Upper lobe of left lung (tissue), 6 donors: ENCODE data around the gene CNTNAP5. TPM values are rescaled to one million over a fixed set of nuclear protein-coding genes. Genes with fewer than 3 reads are reported as not detected.
A peak's percentile ranks its signal among the peaks of the same experiment; 100 is the strongest.

Source experiments
- ATAC-seq, 2 donors: fragments of 200-7000 bp; cut with Tn5 transposase; one replicate each; pipeline ENCODE4 v1.9.1; 2022; ENCODE audit warnings: mild to moderate bottlenecking in 2 of 2, moderate library complexity in 2 of 2; ENCODE audit not compliant: low FRiP score in 2 of 2
- DNase-seq, 2 donors: peaks; one replicate each; pipeline ENCODE4 v3.0.0-alpha.2; 2019 to 2020
- H3K27ac ChIP-seq, 4 donors: fragments of 200-600 bp; sonication (generic); one replicate each; pipeline ENCODE4 v1.5.1; 2016 to 2019
- H3K27me3 ChIP-seq, 4 donors: fragments of 200-600 bp; sonication (generic); one replicate each; pipeline ENCODE4 v1.5.1; 2017 to 2019
- H3K36me3 ChIP-seq, 4 donors: fragments of 200-600 bp; sonication (generic); one replicate each; pipeline ENCODE4 v1.5.1; 2016 to 2019
- H3K4me1 ChIP-seq, 4 donors: fragments of 200-600 bp; sonication (generic); one replicate each; pipeline ENCODE4 v1.5.1; 2018 to 2019
- H3K4me3 ChIP-seq, 4 donors: fragments of 200-600 bp; sonication (generic); one replicate each; pipeline ENCODE4 v1.5.1; 2017 to 2019; ENCODE audit warnings: mild to moderate bottlenecking in 2 of 4, moderate library complexity in 1 of 4
- H3K9me3 ChIP-seq, 4 donors: fragments of 200-600 bp; sonication (generic); one replicate each; pipeline ENCODE4 v1.5.1; 2018 to 2019
- EP300 ChIP-seq, 4 donors: sonication (generic); formaldehyde crosslinking; IDR thresholded peaks; one replicate each; pipeline ENCODE4 v1.5.1; 2017; ENCODE audit warnings: antibody characterized with exemption in 4 of 4, control low read depth in 2 of 4
- POLR2A ChIP-seq, 4 donors: fragments of 450-650 bp; IDR thresholded peaks; one replicate each; pipeline ENCODE4 v1.5.1; 2016 to 2017; ENCODE audit warnings: antibody characterized with exemption in 4 of 4, mild to moderate bottlenecking in 2 of 4
- POLR2AphosphoS5 ChIP-seq, 2 donors: sonication (generic); formaldehyde crosslinking; IDR thresholded peaks; one replicate each; pipeline ENCODE4 v1.5.1; 2017; ENCODE audit warnings: antibody characterized with exemption in 2 of 2
- WGBS, 2 donors: methylation state at CpG; one replicate each; pipeline ENCODE4 v1.1.5; 2017 to 2018; 5-methylcytosine and 5-hydroxymethylcytosine counted together
- total RNA-seq, 6 donors: library from RNA; depleted of rRNA in 4 of 6; stranded (reverse); fragments of >200 nt in 4 of 6; gene quantifications; one replicate each; pipeline versions ENCODE4 v1.1.0 to v1.2.1, GENCODE V29; 2016 to 2021
- TF ChIP-seq, protein P1 (sequence below), 6 experiments: fragments of 450-650 bp in 4 of 6; fragments of 200-600 bp in 2 of 6; sonication (generic) in 2 of 6; IDR thresholded peaks; one replicate each; pipeline ENCODE4 v1.5.1; 2016 to 2019; ENCODE audit warnings: antibody characterized with exemption in 6 of 6
- donor health status: DM: no; HTN: no; CAD: no; lungs with moderate emphysema.
- donor health status: DM: no; HTN: yes; CAD: no; lungs with severe emphysema.

CNTNAP5 gene
- total RNA-seq, 6 donors from 2014 or later, result not detected

- no peak for ATAC-seq
- no peak overlapping the region for H3K27ac ChIP-seq
- H3K36me3 ChIP-seq, result no peaks in the 10 kb centered on the region
- H3K27me3 ChIP-seq, result no peaks in the 10 kb centered on the region
- WGBS, 2 donors, result 74 to 84% methylated on average over 11 of the region's 11 CpGs
- no peak overlapping the region for H3K4me3 ChIP-seq
- no peaks in the 10 kb centered on the region for H3K9me3 ChIP-seq
- H3K4me1 ChIP-seq, result no peaks in the 10 kb centered on the region
- no peak for DNase-seq
- TF ChIP-seq POLR2AphosphoS5 (IDR thresholded peaks at IDR 0.05) (no peak), POLR2A (IDR thresholded peaks at IDR 0.05) (no peak), EP300 (IDR thresholded peaks at IDR 0.05) (no peak)
- TF ChIP-seq, protein P1, sequence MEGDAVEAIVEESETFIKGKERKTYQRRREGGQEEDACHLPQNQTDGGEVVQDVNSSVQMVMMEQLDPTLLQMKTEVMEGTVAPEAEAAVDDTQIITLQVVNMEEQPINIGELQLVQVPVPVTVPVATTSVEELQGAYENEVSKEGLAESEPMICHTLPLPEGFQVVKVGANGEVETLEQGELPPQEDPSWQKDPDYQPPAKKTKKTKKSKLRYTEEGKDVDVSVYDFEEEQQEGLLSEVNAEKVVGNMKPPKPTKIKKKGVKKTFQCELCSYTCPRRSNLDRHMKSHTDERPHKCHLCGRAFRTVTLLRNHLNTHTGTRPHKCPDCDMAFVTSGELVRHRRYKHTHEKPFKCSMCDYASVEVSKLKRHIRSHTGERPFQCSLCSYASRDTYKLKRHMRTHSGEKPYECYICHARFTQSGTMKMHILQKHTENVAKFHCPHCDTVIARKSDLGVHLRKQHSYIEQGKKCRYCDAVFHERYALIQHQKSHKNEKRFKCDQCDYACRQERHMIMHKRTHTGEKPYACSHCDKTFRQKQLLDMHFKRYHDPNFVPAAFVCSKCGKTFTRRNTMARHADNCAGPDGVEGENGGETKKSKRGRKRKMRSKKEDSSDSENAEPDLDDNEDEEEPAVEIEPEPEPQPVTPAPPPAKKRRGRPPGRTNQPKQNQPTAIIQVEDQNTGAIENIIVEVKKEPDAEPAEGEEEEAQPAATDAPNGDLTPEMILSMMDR (IDR thresholded peaks at IDR 0.05), result no peak
Measured at GRCh38 chr2:124001696-124002430, 23.2 kb upstream of the CNTNAP5 start.

GRCh38 chr2:124018890-124019289 is 6.2 kb upstream of the CNTNAP5 start:
- TF ChIP-seq POLR2A (IDR thresholded peaks at IDR 0.05) (no peak), POLR2AphosphoS5 (IDR thresholded peaks at IDR 0.05) (no peak), EP300 (IDR thresholded peaks at IDR 0.05) (no peak)
- TF ChIP-seq, protein P1 (IDR thresholded peaks at IDR 0.05), result no peak
- H3K27ac ChIP-seq, result no peak overlapping the region
- no peak for DNase-seq

GRCh38 chr2:124024561-124025170 is 421 bp upstream of the CNTNAP5 start:
- no peaks in the 10 kb centered on the region for H3K9me3 ChIP-seq
- TF ChIP-seq, protein P1 (IDR thresholded peaks at IDR 0.05), result no peak
- TF ChIP-seq POLR2AphosphoS5 (IDR thresholded peaks at IDR 0.05) (no peak), EP300 (IDR thresholded peaks at IDR 0.05) (no peak), POLR2A (IDR thresholded peaks at IDR 0.05) (no peak)
- DNase-seq, result peak in 1 of 2 donors; percentile 29
- peaks cover 0 to 16% (median 4%) of the 10 kb centered on the region in 4 donors for H3K27me3 ChIP-seq
- no peak for ATAC-seq
- H3K36me3 ChIP-seq, result no peaks in the 10 kb centered on the region
- H3K4me3 ChIP-seq, result no peak overlapping the region
- 4 to 5% methylated on average over 33 to 35 of the region's 36 CpGs for WGBS, 2 donors
- H3K27ac ChIP-seq, result no peak overlapping the region
- H3K4me1 ChIP-seq, result peaks cover 0 to 10% (median 8%) of the 10 kb centered on the region in 4 donors

More at GRCh38 chr2:124018890-124019289, 6.2 kb upstream of the CNTNAP5 start:
- Histone ChIP-seq H3K36me3 (no peaks in the 10 kb centered on the region), H3K4me1 (no peaks in the 10 kb centered on the region), H3K4me3 (no peak overlapping the region), H3K27me3 (no peaks in the 10 kb centered on the region), H3K9me3 (no peaks in the 10 kb centered on the region)
- ATAC-seq, result no peak

DNA sequence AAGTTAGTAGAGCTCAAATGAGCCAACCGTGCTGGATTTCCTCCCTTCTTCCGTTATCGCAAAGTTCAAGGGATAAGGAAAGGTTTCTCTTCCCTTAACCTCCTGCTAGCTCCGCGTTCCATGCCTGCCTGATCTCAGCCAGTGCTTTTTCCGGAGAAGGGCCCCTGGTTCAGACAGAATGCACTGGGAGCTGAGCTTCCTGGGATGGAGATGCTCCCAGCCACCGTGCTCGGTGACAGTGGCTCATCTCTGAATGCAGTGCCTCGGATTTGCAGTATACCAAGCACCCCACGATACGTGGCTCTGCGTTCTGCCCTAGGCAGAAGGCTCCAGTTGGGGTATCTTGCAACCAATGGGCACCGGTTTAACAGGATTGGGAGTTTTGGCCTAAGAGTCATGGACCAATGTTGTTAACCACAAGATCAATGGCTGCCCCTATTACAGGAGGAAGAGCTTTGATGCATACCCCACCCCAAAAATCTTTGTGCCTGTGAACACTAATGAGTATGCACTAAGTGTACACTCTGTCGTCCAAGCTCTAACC is 876 bp downstream of the CNTNAP5 start:
- Histone ChIP-seq H3K27me3 (peaks cover 0 to 16% (median 4%) of the 10 kb centered on the region in 4 donors), H3K4me3 (no peak overlapping the region), H3K9me3 (no peaks in the 10 kb centered on the region), H3K4me1 (peaks cover 0 to 10% (median 8%) of the 10 kb centered on the region in 4 donors), H3K27ac (no peak overlapping the region), H3K36me3 (no peaks in the 10 kb centered on the region)
- TF ChIP-seq POLR2A (IDR thresholded peaks at IDR 0.05), result no peak
- TF ChIP-seq POLR2AphosphoS5 (IDR thresholded peaks at IDR 0.05), result no peak
- no peak for TF ChIP-seq EP300 (IDR thresholded peaks at IDR 0.05)
- TF ChIP-seq, protein P1 (IDR thresholded peaks at IDR 0.05), result no peak
- no peak for ATAC-seq
- 34 to 60% methylated on average over 8 to 14 of the region's 14 CpGs for WGBS, 2 donors
- no peak for DNase-seq
